Natural killer cell treated with Interleukin-12 subunit alpha and Interleukin-12 subunit beta and Interleukin-15 and Interleukin-18, amount 100 ng/mL, for 72 hours (primary cell): ENCODE data around the gene GRWD1. TPM values are rescaled to one million over a fixed set of nuclear protein-coding genes. Genes with fewer than 3 reads are reported as not detected.

Source experiments
- ATAC-seq, 2 donors: fragments of 150-1000 bp; cut with Tn5 transposase in 1 of 2; sonication (Bioruptor Pico), chemical (Tn5 transposase) in 1 of 2; 2 replicates each; pipeline ENCODE4 v1.10.0; 2021
- DNase-seq: peaks from one replicate; pipeline ENCODE4 v3.0.0; 2022; ENCODE audit warnings: low spot score
- H3K27ac Mint-ChIP-seq, 2 donors: 1 replicate in 1 of 2; 2 replicates in 1 of 2; pipeline ENCODE4 v1.8.0; 2022; ENCODE audit warnings: mixed read lengths in 2 of 2, mild to moderate bottlenecking in 1 of 2, moderate library complexity in 1 of 2
- H3K27me3 Mint-ChIP-seq, 2 donors: 1 replicate in 1 of 2; 2 replicates in 1 of 2; pipeline ENCODE4 v1.8.0; 2022; ENCODE audit warnings: mixed read lengths in 2 of 2
- H3K36me3 Mint-ChIP-seq: one replicate; pipeline ENCODE4 v1.8.0; 2022; ENCODE audit warnings: mixed read lengths
- H3K4me1 Mint-ChIP-seq, 2 donors: 1 replicate in 1 of 2; 2 replicates in 1 of 2; pipeline ENCODE4 v1.8.0; 2022; ENCODE audit warnings: low read depth in 2 of 2, mixed read lengths in 2 of 2, mild to moderate bottlenecking in 1 of 2
- H3K4me3 Mint-ChIP-seq: one replicate; pipeline ENCODE4 v1.8.0; 2022; ENCODE audit warnings: mixed read lengths
- H3K9me3 Mint-ChIP-seq: 2 replicates; pipeline ENCODE4 v1.8.0; 2022; ENCODE audit warnings: mixed read lengths
- total RNA-seq, 2 donors: library from RNA; stranded (reverse); gene quantifications; one replicate each; pipeline ENCODE4 v1.2.3, GENCODE V29; 2022

Gene GRWD1
- total RNA-seq, 2 donors from 2014 or later, result 60.6 to 104 TPM

DNA sequence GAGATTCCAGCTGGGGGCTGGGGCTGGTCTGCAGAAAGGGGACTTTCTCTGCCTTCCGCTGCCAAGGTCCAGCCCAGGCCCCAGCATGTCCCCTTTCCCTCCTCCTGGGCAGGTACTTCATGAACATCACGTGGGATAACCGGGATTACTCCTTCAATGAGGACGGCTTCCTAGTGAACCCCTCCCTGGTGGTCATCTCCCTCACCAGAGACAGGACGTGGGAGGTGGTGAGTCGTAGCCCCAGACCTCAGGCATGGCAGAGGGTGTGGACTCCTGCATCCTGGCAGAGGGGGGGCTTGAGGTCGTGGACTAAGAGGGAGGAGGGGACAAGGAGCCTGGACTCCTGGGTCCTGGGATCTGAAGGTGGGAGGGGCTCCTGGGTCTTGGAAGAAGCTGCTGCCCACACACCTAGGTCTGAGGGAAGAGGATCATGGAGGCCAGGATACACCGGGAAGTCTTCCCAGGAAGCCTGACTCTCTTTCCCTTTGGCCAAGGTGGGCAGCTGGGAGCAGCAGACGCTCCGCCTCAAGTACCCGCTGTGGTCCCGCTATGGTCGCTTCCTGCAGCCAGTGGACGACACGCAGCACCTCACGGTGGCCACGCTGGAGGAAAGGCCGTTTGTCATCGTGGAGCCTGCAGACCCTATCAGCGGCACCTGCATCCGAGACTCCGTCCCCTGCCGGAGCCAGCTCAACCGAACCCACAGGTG lies 31.8 kb upstream of the GRWD1 start:
- H3K9me3 Mint-ChIP-seq, result no peaks in the 10 kb centered on the region
- ATAC-seq, result no peak
- H3K27me3 Mint-ChIP-seq, result peaks cover 0 to 2% of the 10 kb centered on the region in 2 donors
- H3K27ac Mint-ChIP-seq, result no peak overlapping the region
- peaks cover 11 to 24% of the 10 kb centered on the region in 2 donors for H3K4me1 Mint-ChIP-seq
- H3K36me3 Mint-ChIP-seq, result no peaks in the 10 kb centered on the region
- DNase-seq, result no peak
- H3K4me3 Mint-ChIP-seq, result no peak overlapping the region

DNA sequence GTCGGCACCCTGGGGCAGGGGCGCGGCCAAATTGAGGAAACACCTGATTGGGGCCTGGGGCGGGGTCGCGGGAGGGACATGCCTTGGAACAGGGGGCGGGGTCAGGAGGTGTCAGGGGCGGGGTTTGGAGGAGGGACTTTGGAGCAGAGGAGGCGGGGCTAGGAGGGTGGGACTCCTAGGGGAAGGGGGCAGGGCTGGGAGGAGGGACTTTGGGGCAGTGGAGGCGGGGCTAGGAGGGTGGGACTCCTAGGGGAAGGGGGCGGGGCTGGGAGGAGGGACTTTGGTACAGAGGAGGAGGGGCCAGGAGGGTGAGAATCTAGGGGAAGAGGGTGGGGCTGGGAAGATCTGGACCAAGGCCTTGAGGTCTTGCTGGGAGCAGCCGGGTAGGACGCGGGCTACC lies 30.4 kb upstream of the GRWD1 start:
- Mint-ChIP-seq H3K4me3 (peak overlapping the region; percentile 72), H3K4me1 (peaks cover 15 to 27% of the 10 kb centered on the region in 2 donors), H3K36me3 (no peaks in the 10 kb centered on the region), H3K27me3 (peaks cover 0 to 2% of the 10 kb centered on the region in 2 donors), H3K9me3 (no peaks in the 10 kb centered on the region), H3K27ac (no peak overlapping the region)
- DNase-seq (peak; percentile 75), ATAC-seq (peak; percentile 76 to 87)

DNA sequence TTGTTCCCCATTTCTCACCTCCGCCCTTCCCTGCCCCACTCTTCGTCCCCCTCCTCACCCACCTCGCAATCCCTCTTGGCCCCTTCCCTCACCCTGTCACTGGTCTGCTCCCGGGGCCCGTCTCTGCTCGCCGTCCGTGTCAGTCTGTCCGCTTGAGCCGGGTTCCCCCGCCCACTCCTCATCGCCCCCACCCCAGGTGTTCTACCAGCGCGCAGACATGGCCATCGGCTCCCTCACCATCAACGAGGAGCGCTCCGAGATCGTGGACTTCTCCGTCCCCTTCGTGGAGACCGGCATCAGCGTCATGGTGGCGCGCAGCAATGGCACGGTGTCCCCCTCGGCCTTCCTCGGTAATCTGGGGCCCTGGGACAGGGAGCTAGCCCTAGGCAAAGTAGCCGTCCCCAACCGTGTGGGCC lies 30.0 kb upstream of the GRWD1 start:
- Mint-ChIP-seq H3K36me3 (no peaks in the 10 kb centered on the region), H3K4me3 (peak overlapping the region; percentile 72), H3K27me3 (peaks cover 0 to 2% of the 10 kb centered on the region in 2 donors), H3K9me3 (no peaks in the 10 kb centered on the region), H3K27ac (no peak overlapping the region), H3K4me1 (peaks cover 15 to 27% of the 10 kb centered on the region in 2 donors)
- ATAC-seq (no peak), DNase-seq (no peak)

DNA sequence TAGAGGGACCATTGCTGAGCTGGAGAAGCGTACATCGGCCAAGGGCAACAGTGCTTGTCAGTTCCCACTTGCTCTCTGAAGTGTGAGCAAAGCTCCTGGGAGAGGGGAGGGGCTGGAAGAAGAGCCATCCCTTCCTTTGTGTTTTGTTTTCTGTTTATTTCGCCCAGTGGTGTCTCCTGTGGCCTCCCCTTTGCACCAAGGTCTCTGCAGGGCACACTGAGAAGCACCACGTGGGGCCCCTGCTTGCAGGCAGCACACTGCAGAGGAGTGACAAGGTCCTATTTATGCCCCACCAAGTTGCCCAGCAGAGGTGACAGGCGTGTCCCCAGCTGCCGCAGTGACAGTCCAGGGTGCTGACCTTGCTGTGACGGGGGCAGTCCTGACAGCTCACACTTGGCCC lies 28.4 kb upstream of the GRWD1 start:
- H3K9me3 Mint-ChIP-seq, result no peaks in the 10 kb centered on the region
- H3K4me3 Mint-ChIP-seq, result no peak overlapping the region
- ATAC-seq (no peak), DNase-seq (no peak)
- peaks cover 0 to 2% of the 10 kb centered on the region in 2 donors for H3K27me3 Mint-ChIP-seq
- H3K27ac Mint-ChIP-seq, result no peak overlapping the region
- peaks cover 15 to 27% of the 10 kb centered on the region in 2 donors for H3K4me1 Mint-ChIP-seq
- H3K36me3 Mint-ChIP-seq, result no peaks in the 10 kb centered on the region

DNA sequence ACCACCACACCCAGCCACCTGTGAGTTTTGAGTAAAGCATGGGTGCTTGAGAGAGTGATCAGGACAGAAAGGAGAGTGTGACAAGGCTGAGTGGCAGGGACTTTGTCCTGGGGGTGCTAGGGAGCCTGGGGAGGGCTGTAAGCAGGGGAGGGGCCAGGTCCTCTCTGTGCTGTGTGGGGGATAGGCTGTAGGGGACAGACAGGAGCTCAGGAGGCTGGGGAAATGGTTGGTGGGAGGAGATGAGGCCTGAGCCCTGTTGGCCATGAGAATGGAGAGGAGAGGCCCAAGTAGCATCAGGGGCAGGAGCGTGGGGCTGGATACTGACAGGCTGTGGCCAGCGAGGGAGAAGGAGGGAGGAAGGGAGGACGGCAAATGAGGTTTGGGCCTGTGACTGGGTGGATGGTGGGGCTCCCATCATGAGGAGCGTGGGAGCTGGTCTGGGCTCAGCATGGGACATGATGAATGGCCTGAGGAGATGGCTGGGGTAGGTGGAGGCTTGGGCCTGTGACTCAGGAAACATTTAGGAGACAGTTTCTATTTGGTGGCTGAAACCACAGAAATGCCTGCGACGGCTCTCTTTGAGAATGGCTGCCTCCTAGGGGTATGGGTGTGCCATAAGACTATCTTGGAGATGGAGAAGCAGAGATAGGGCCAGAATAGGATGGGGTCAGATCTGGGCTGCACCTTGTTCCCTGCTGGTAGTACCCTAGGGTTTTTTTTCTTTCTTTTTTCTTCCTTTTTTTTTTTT lies 27.3 kb upstream of the GRWD1 start:
- no peaks in the 10 kb centered on the region for H3K36me3 Mint-ChIP-seq
- no peak for DNase-seq
- H3K27ac Mint-ChIP-seq, result peak overlapping the region; percentile 73 to 77
- H3K9me3 Mint-ChIP-seq, result no peaks in the 10 kb centered on the region
- peaks cover 0 to 7% of the 10 kb centered on the region in 2 donors for H3K27me3 Mint-ChIP-seq
- peak overlapping the region; percentile 82 for H3K4me3 Mint-ChIP-seq
- peak in 1 of 2 donors; percentile 41 for ATAC-seq
- peaks cover 15 to 27% of the 10 kb centered on the region in 2 donors for H3K4me1 Mint-ChIP-seq

DNA sequence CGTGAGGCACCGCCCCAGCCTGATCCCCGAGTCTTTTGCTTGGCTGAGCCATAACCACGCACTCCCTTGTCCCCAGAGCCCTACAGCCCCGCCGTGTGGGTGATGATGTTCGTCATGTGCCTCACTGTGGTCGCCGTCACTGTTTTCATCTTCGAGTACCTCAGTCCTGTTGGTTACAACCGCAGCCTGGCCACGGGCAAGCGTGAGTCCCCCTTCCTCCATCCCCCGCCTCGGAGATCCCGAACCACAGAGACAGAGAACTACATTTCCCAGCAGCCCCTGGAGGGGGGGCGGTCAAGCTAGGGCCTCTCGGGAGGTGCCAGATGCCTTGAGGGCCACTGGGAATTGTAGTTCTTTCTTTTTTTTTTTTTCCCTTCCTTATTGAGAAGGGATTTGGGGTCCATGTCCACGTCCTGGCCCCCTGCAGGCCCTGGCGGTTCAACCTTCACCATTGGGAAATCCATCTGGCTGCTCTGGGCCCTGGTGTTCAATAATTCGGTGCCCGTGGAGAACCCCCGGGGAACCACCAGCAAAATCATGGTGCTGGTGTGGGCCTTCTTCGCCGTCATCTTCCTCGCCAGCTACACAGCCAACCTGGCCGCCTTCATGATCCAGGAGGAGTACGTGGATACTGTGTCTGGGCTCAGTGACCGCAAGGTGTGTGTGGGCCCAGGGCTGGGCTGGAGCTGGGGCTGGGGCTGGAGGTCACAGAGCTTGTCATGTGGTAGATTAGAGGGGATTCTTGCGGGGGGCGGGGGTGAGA lies 26.4 kb upstream of the GRWD1 start:
- H3K4me1 Mint-ChIP-seq, result peaks cover 15 to 27% of the 10 kb centered on the region in 2 donors
- peaks cover 0 to 8% of the 10 kb centered on the region in 2 donors for H3K27me3 Mint-ChIP-seq
- peak overlapping the region; percentile 82 for H3K4me3 Mint-ChIP-seq
- H3K9me3 Mint-ChIP-seq, result no peaks in the 10 kb centered on the region
- ATAC-seq (peak; percentile 89 to 94), DNase-seq (peak; percentile 88)
- H3K27ac Mint-ChIP-seq, result peak overlapping the region; percentile 73 to 77
- H3K36me3 Mint-ChIP-seq, result no peaks in the 10 kb centered on the region

DNA sequence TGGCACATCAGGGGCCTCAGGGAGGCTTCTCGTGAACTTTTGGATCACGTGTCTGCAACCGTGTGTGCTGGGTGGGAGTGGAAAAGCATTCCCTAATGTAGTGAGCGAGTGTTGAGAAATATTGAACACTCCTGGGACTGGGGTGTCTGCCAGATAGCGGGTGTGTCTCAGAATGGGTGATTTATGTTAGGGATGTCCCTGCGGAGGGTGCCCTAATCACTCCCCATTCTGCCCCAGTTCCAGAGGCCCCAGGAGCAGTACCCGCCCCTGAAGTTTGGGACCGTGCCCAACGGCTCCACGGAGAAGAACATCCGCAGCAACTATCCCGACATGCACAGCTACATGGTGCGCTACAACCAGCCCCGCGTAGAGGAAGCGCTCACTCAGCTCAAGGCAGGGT lies 24.2 kb upstream of the GRWD1 start:
- peaks cover 0 to 11% of the 10 kb centered on the region in 2 donors for H3K27me3 Mint-ChIP-seq
- no peaks in the 10 kb centered on the region for H3K36me3 Mint-ChIP-seq
- no peaks in the 10 kb centered on the region for H3K9me3 Mint-ChIP-seq
- ATAC-seq, result no peak
- no peak overlapping the region for H3K27ac Mint-ChIP-seq
- peaks cover 21% of the 10 kb centered on the region in 2 donors for H3K4me1 Mint-ChIP-seq
- no peak for DNase-seq
- H3K4me3 Mint-ChIP-seq, result no peak overlapping the region

DNA sequence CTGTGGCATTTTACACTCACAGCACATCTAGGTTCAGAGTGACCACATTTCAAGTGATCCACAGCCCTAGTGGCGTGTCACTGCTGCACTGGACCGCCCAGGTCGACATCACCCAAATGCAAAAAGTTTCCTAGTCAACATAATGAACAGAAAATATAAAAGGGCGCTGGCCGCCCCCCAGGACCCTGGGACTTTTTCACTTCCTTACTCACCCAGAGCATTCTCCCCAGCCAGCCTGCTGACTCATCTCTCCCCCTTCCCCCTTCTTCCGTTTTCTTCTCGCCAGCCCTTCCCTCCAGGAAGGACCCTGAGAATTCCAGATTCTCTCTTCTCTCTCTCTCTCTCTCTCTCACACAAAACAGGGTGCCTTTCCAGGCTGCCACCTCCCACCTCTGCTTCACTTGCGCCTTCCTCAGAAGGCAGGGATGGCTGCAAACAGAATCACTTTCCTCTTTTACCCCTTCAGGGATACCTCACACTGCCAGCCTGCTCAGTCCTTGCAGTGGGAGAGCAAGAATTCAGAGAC lies 21.0 kb upstream of the GRWD1 start:
- H3K36me3 Mint-ChIP-seq, result no peaks in the 10 kb centered on the region
- H3K9me3 Mint-ChIP-seq, result no peaks in the 10 kb centered on the region
- DNase-seq, result no peak
- peaks cover 6% of the 10 kb centered on the region in 2 donors for H3K4me1 Mint-ChIP-seq
- H3K27me3 Mint-ChIP-seq, result peaks cover 0 to 9% of the 10 kb centered on the region in 2 donors
- H3K27ac Mint-ChIP-seq, result no peak overlapping the region
- ATAC-seq, result peak in 1 of 2 donors; percentile 32
- peak overlapping the region; percentile 41 for H3K4me3 Mint-ChIP-seq

DNA sequence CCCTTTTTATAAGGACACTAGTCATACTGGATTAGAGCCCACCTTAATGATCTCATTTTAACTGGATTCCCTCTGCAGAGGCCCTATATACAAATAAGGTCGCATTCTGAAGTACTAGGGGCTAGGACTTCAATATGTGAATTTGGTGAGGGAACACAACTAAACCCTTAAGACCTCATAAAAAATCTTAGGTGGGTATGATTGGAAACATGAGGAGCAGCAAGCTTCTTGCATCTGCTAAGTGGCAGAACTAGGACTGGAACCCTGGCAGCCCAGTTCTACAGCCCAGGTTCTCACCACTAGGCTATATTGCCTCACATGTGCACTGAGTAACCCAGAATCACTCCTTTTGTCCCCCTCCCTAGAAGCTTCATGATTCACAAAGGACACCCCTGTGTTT lies 17.1 kb upstream of the GRWD1 start:
- Mint-ChIP-seq H3K27ac (no peak overlapping the region), H3K4me3 (no peak overlapping the region), H3K27me3 (peaks cover 0 to 7% of the 10 kb centered on the region in 2 donors), H3K36me3 (no peaks in the 10 kb centered on the region), H3K4me1 (peaks cover 6% of the 10 kb centered on the region in 2 donors), H3K9me3 (no peaks in the 10 kb centered on the region)
- no peak for DNase-seq
- ATAC-seq, result no peak

DNA sequence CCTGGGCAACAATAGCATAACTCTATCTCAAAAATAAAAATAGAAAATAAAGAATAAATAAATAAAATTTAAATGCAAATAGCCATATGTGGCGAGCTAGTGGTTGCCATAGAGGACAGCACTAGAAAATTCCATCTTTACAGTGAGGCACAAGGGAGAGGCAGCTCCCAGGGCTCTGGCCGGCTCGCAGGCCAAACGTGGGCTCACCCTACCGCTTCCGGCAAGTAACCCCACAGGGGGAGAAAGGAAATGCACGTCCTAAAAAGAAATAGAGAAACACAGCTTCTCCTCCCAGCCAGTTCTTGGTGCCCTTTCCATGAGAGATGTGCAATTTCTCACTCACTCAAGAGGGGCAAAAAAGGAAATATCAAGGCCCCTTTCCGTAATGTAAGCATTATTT lies 12.4 kb upstream of the GRWD1 start:
- no peak overlapping the region for H3K27ac Mint-ChIP-seq
- no peak overlapping the region for H3K4me3 Mint-ChIP-seq
- no peaks in the 10 kb centered on the region for H3K36me3 Mint-ChIP-seq
- peaks cover 0 to 14% of the 10 kb centered on the region in 2 donors for H3K27me3 Mint-ChIP-seq
- no peak for DNase-seq
- no peaks in the 10 kb centered on the region for H3K4me1 Mint-ChIP-seq
- no peak for ATAC-seq
- no peaks in the 10 kb centered on the region for H3K9me3 Mint-ChIP-seq

DNA sequence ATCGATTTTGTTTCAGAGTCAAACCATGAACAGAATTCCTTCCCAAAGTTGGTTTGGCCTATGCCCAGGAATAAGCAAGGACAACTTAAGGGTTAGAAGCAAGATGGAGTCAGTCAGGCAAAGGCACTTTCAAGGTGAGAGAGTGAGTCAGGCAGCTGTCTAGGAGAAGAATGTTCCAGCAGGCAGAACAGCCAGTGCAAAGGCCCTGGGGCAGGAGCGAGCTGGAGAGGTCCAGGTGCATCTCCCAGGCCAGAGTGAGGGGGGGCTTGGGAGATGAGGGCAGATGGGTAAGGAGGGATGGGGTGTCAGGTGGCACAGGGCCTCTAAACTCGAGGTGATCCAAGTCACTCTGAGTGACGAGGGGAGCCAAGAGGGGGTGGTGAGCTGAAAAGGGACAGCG lies 9.2 kb upstream of the GRWD1 start:
- Mint-ChIP-seq H3K27ac (no peak overlapping the region), H3K9me3 (no peaks in the 10 kb centered on the region), H3K27me3 (peaks cover 2 to 14% of the 10 kb centered on the region in 2 donors), H3K36me3 (no peaks in the 10 kb centered on the region), H3K4me3 (no peak overlapping the region), H3K4me1 (no peaks in the 10 kb centered on the region)
- no peak for DNase-seq
- ATAC-seq, result no peak

DNA sequence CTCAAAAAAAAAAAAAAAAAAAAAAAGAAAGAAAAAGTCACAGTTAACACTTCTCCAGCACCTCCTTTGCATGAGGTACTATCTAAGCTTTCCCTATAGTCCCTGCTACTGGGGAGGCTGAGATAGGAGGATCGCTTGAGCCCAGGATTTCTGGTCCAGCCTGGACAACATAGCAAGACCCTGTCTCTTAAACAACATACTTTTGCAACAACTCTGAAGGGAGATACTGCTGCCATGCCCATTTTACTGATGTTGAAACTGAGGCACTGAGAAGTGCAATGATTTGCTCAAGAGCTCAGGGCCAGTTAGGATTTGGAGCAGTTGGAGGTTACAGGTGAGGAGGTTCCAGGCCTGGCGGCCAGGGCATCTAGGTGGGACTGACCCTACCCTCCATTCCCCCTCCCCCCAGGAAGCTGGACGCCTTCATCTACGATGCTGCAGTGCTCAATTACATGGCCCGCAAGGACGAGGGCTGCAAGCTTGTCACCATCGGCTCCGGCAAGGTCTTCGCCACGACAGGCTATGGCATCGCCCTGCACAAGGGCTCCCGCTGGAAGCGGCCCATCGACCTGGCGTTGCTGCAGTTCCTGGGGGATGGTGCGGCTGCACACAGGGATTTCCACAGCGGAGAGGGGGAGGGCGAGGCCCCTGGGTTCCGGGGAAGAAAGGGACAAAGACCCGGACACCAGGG lies 4.3 kb upstream of the GRWD1 start:
- DNase-seq, result no peak
- no peak overlapping the region for H3K27ac Mint-ChIP-seq
- no peak for ATAC-seq
- no peaks in the 10 kb centered on the region for H3K36me3 Mint-ChIP-seq
- H3K27me3 Mint-ChIP-seq, result peaks cover 20 to 23% of the 10 kb centered on the region in 2 donors
- no peaks in the 10 kb centered on the region for H3K9me3 Mint-ChIP-seq
- H3K4me3 Mint-ChIP-seq, result peak overlapping the region; percentile 30
- peaks cover 13 to 22% of the 10 kb centered on the region in 2 donors for H3K4me1 Mint-ChIP-seq
